Retinal pigment epithelial cell (primary cell): Measurements from ENCODE around the gene PRKG2.

Source experiments
- DNase-seq: peaks from one replicate; pipeline ENCODE4 v3.0.0-alpha.2; 2010; ENCODE audit warnings: low read depth
- H3K4me3 ChIP-seq: 2 replicates; pipeline ENCODE4 v1.5.1; 2011; ENCODE audit warnings: mild to moderate bottlenecking, low read length, control low read depth, moderate library complexity
- TF ChIP-seq, protein P1 (sequence below): conservative IDR thresholded peaks from 2 replicates; pipeline ENCODE4 v1.5.1; 2011; ENCODE audit warnings: low read depth, low read length, control low read depth, inconsistent platforms

Gene PRKG2

DNA sequence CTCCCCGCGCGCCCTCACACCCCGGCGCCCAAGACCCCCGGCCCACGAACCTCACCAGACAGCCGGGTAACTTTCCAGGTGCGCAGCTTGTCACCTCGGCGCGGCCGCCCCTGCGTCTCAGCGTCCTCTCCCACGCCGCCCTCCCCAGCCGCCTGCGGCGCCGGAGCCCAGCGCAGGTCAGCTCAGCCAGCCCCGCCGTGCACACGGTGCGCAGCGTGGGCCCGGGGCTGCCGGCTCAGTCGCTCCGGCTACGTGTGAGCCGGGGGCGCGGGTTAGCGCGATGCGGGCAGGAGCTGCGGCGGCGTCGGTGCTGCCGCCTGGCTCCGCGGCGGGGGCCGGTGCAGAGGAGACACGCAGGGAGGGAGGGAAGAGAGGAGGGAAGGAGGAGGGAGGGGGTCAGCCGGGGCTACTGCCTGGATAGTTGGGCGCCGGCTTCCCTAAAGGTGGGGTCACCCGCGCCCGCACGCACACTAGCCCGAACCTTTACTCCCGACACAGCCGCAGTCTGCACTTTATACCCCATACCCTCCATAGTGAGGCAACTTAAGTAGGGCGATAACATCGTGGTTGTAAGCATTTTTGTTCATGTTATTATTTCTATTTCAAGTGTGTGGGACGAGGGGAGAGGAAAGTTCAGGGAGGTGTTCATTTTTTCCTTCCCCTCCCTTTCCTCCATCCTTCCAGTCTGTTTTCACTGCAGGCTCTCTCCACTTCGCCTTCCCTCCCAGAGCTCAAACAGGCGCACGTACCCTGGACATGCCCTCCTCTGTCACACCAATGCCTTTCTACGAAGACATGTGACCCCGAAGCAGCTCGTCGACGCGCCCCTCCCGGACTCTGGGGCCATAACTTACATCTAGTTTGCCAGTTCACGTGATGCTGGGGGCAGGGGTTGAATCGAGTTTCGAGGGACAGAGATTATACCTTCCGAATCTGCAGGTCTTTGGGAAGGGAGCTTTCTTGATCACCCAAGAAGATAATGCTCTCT, at the start of gene PRKG2:
TSS of gene PRKG2 (minus strand) at position 342 of the 988 bp plus-strand sequence. CDS start 10,175 bp downstream, outside the sequence.
- H3K4me3 ChIP-seq: peak within 1 kb of the TSS; percentile 57
- TF ChIP-seq, protein P1, sequence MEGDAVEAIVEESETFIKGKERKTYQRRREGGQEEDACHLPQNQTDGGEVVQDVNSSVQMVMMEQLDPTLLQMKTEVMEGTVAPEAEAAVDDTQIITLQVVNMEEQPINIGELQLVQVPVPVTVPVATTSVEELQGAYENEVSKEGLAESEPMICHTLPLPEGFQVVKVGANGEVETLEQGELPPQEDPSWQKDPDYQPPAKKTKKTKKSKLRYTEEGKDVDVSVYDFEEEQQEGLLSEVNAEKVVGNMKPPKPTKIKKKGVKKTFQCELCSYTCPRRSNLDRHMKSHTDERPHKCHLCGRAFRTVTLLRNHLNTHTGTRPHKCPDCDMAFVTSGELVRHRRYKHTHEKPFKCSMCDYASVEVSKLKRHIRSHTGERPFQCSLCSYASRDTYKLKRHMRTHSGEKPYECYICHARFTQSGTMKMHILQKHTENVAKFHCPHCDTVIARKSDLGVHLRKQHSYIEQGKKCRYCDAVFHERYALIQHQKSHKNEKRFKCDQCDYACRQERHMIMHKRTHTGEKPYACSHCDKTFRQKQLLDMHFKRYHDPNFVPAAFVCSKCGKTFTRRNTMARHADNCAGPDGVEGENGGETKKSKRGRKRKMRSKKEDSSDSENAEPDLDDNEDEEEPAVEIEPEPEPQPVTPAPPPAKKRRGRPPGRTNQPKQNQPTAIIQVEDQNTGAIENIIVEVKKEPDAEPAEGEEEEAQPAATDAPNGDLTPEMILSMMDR: no peak
- DNase-seq: no peak

DNA sequence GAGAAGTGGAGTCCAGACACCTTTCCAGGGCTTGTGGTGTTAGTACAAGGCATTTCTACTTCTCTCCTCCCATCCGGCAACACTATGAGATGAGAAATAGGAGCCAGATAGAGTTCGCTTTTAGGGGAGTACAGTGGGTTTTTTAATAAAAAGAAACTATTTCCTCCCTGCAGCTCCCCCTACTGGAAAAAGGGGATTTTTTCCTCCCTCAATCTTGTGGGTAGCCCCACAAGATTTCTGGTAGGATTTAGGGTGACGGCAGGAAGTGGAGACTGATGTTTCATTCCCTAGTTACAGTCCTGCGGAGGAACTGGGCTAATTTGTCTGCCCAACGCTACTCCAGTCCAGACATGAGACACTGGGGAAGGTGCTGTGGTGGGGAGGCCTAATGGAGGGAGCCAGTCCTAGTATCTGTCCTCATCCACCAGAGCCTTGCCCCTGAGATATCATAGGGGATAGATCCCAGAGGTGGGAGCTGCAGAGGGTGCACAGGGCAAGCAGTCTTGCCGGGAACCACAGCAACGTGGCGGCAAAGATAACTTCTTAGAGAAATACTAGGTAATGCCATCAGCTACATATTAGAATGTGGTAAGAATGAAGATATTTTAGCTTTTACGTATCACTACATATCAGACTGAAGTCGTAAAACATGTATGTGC, 45.5 kb upstream of the PRKG2 start:
- no peak overlapping the region for H3K4me3 ChIP-seq
- TF ChIP-seq, protein P1: peak; percentile 60
- no peak for DNase-seq

- DNase-seq: no peak
- H3K4me3 ChIP-seq: no peak overlapping the region
- TF ChIP-seq, protein P1: no peak
These were observed 44.0 kb upstream of the PRKG2 start for GRCh38 chr4:81258841-81259550.

DNA sequence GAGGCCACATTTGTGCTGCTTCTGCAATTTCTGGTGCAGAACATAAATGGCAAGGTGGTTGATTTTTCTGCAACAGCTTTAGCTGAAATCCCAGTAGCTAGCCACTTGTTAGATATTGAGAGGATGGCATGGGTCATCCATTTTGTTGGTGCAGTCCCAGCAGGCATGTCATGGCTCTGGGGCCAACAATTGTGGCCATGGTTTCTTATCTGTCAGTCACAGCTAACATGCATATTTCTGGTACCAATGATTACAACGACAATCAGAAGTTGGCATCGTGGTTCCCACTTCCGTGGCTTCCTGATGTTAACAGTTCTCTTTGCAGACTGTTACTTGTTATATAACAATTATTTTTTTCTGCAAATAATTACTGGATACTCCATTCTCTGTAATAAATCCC, 42.8 kb upstream of the PRKG2 start:
- no peak overlapping the region for H3K4me3 ChIP-seq
- TF ChIP-seq, protein P1: no peak
- no peak for DNase-seq

- TF ChIP-seq, protein P1: no peak
- peak; percentile 16 for DNase-seq
- H3K4me3 ChIP-seq: no peak overlapping the region
These were observed 42.0 kb upstream of the PRKG2 start for GRCh38 chr4:81257021-81257420.

DNA sequence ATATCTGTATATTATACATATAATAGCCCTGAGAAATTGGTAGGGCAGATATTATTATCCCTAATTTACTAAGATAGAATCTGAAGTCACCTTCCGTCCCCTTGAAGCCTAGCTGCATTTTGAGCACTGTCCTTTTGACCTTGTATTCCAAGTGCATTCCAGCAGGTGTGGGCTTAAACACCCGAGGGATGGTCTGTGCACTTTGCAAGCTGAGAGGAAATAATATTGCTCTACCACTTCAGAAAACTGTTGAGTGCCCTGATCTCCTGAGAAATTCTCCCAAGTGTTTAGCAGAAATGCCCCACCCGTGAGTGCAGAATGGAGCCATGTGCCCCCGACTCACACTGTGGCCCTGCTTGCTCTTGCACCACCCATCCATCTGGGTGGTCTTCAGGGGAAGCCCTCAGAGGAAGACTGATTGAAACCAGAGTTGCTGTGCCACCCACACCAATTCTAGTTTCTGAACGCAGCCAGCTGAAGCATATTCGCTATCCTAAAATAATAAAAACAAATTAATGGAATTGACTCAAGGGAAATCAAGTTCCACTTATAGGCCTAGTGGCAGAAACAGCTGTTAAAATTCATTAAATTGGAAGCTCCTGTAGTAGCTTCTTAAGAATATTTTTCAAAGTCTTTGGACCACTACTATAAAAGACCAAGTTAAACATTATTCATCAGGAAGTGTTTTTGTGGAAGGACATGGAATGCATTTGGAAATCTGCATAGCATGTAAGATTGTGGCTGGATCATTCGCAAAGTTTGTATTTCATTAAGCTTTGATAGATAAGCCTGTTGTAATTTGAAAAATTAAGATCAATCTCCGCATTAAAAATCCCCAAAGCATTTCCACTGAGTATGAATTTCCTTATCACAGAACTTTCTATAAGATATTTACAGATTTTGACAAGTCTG, 41.3 kb upstream of the PRKG2 start:
- DNase-seq: no peak
- no peak overlapping the region for H3K4me3 ChIP-seq
- TF ChIP-seq, protein P1: no peak
